GM23338 (cell line): ENCODE results near the gene NIPBL.

Experiments used
- CREB1 ChIP-seq: fragments of 250-450 bp; sonication (Bioruptor Pico); IDR thresholded peaks from 2 replicates; pipeline ENCODE4 v1.5.0; 2020; ENCODE audit warnings: low read depth, mild to moderate bottlenecking, moderate library complexity
- CTCF ChIP-seq, 2 experiments: fragments of 200-600 bp in 1 of 2; sonication (generic) in 1 of 2; conservative IDR thresholded peaks; 2 replicates each; pipeline versions ENCODE4 v1.5.1 to v1.6.1; 2016 to 2017; ENCODE audit warnings: antibody characterized with exemption in 2 of 2, low read depth in 2 of 2, mild to moderate bottlenecking in 2 of 2, moderate library complexity in 1 of 2
- ETS1 ChIP-seq: IDR thresholded peaks from 2 replicates; pipeline ENCODE4 v1.6.1; 2016; ENCODE audit warnings: antibody characterized with exemption
- EZH2 ChIP-seq: fragments of 200-600 bp; sonication (generic); IDR thresholded peaks from one replicate; pipeline ENCODE4 v1.8.0; 2017; ENCODE audit warnings: antibody characterized with exemption, mild to moderate bottlenecking, low read depth; ENCODE audit not compliant: unreplicated experiment
- EZH2phosphoT487 ChIP-seq: fragments of 200-600 bp; sonication (generic); IDR thresholded peaks from one replicate; pipeline ENCODE4 v1.8.1; 2018; ENCODE audit warnings: antibody characterized with exemption; ENCODE audit not compliant: unreplicated experiment
- JUNB ChIP-seq: IDR thresholded peaks from one replicate; pipeline ENCODE4 v1.6.1; 2016; ENCODE audit warnings: antibody characterized with exemption; ENCODE audit not compliant: unreplicated experiment
- NANOG ChIP-seq: IDR thresholded peaks from 2 replicates; pipeline ENCODE4 v1.6.1; 2016; ENCODE audit warnings: antibody characterized with exemption, borderline replicate concordance
- POLR2AphosphoS5 ChIP-seq: IDR thresholded peaks from 2 replicates; pipeline ENCODE4 v1.6.1; 2016; ENCODE audit warnings: antibody characterized with exemption, low read depth
- REST ChIP-seq: IDR thresholded peaks from one replicate; pipeline ENCODE4 v1.6.1; 2018; ENCODE audit warnings: antibody characterized with exemption; ENCODE audit not compliant: unreplicated experiment
- STAT1 ChIP-seq: IDR thresholded peaks from one replicate; pipeline ENCODE4 v1.6.1; 2016; ENCODE audit warnings: antibody characterized with exemption; ENCODE audit not compliant: unreplicated experiment
- ZNF114 ChIP-seq: fragments of 250-450 bp; sonication (Bioruptor Pico); IDR thresholded peaks from 2 replicates; pipeline ENCODE4 v1.5.0; 2020; ENCODE audit warnings: mild to moderate bottlenecking, moderate library complexity
- ZNF331 ChIP-seq: fragments of 250-450 bp; sonication (Bioruptor Pico); IDR thresholded peaks from 2 replicates; pipeline ENCODE4 v1.5.0; 2020; ENCODE audit warnings: low read depth, mild to moderate bottlenecking, moderate library complexity
- ZNF462 ChIP-seq: fragments of 250-450 bp; sonication (Bioruptor Pico); IDR thresholded peaks from 2 replicates; pipeline ENCODE4 v1.5.0; 2020; ENCODE audit warnings: mild to moderate bottlenecking, moderate library complexity

- no peak for TF ChIP-seq CTCF (conservative IDR thresholded peaks at IDR 0.05; ENCODE audit: low read depth in 2 of 2)
- no peak for TF ChIP-seq EZH2
- no peak for TF ChIP-seq JUNB
- TF ChIP-seq CREB1 (CRISPR knock-in tag) = no peak
- no peak for TF ChIP-seq POLR2AphosphoS5
- TF ChIP-seq ZNF331 (CRISPR knock-in tag) = no peak
- no peak for TF ChIP-seq EZH2phosphoT487
- no peak for TF ChIP-seq REST
- TF ChIP-seq STAT1 = no peak
- TF ChIP-seq ETS1 = no peak
- TF ChIP-seq ZNF114 = no peak
- no peak for TF ChIP-seq NANOG
- no peak for TF ChIP-seq ZNF462 (CRISPR knock-in tag)
These were observed 226.7 kb downstream of the NIPBL start for GRCh38 chr5:37103302-37103701.
